K562 treated with DMSO at 1 percent for 48 hours (cell line): ENCODE results near the gene TRMT1L. TPM values are rescaled to one million over a fixed set of nuclear protein-coding genes. Genes with fewer than 3 reads are reported as not detected.

Experiments
- total RNA-seq: library from RNA; unstranded; fragments of 300-600 nt; gene quantifications from 2 replicates; pipeline ENCODE4 v1.2.3, GENCODE V29; 2022; ENCODE audit warnings: low replicate concordance; ENCODE audit errors: extremely low read depth

Gene TRMT1L
- total RNA-seq = not detected in 2 replicates

GRCh38 chr1:185156854-185157598 is at the start of gene TRMT1L, which contains the start of gene SWT1:
TRMT1L (minus strand) TSS chr1:185156953; CDS start chr1:185156712, 241 bp downstream.
SWT1 (plus strand) TSS chr1:185157167; CDS start chr1:185160842, 3,675 bp downstream.

Other genes starting within 250 kb of the TRMT1L start
- gene NIBAN1, start 182.4 kb downstream of the TRMT1L start, total RNA-seq = not detected in 2 replicates
- gene RNF2, start 111.4 kb downstream of the TRMT1L start, total RNA-seq = not detected in 2 replicates
- gene SWT1, start 214 bp upstream of the TRMT1L start, total RNA-seq = not detected in 2 replicates
- gene IVNS1ABP, start 160.3 kb upstream of the TRMT1L start, total RNA-seq = not detected in 2 replicates